ENCODE measurements around the gene RBM38. TPM values are rescaled to one million over a fixed set of nuclear protein-coding genes. Genes with fewer than 3 reads are reported as not detected.

The RBM38 gene
- total and polyA plus RNA-seq, 2 of the 4 experiments (the other 2 are of a cell fraction), result 5.2 to 11.9 TPM

GRCh38 chr20:57421253-57422220, 30.3 kb downstream of the RBM38 start:
- no peak overlapping the region for H3K4me2 ChIP-seq (ENCODE audit: low read depth, low read length)
- no peaks in the 10 kb centered on the region for H3K9me1 ChIP-seq (ENCODE audit: insufficient read depth, low read length)
- H4K91ac ChIP-seq (ENCODE audit: insufficient read depth, low read depth, low read length), result no peak overlapping the region
- no peak overlapping the region for H3K18ac ChIP-seq (ENCODE audit: low read depth, low read length)
- no peak overlapping the region for H2BK120ac ChIP-seq (ENCODE audit: low read depth, low read length)
- ATAC-seq (ENCODE audit: low read depth), result no peak
- ChIA-PET CTCF (no interaction called here), POLR2A (ENCODE audit: unreplicated experiment) (no interaction called here)
- no peak overlapping the region for H2BK5ac ChIP-seq (ENCODE audit: low read depth, low read length, poor library complexity, severe bottlenecking)
- no peak overlapping the region for H3K23ac ChIP-seq (ENCODE audit: low read depth, low read length)
- no peak overlapping the region for H2AFZ ChIP-seq (replicated peaks; ENCODE audit: low read length, poor library complexity)
- H3K4me3 ChIP-seq (ENCODE audit: insufficient read depth, low read depth, low read length), result no peak overlapping the region
- H3K27me3 ChIP-seq (ENCODE audit: control insufficient read depth, insufficient read depth, low read length), result peaks cover 23% of the 10 kb centered on the region; the same call in 1 of the 2 replicates
- H3K4ac ChIP-seq (ENCODE audit: low read depth, low read length), result no peak overlapping the region
- no peaks in the 10 kb centered on the region for H3K9me3 ChIP-seq (ENCODE audit: control insufficient read depth, insufficient read depth, low read length)
- no peak overlapping the region for H3K56ac ChIP-seq (ENCODE audit: extremely low read depth, insufficient read depth, low read length)
- H3K36me3 ChIP-seq (ENCODE audit: control insufficient read depth, insufficient read depth, low read length), result no peaks in the 10 kb centered on the region
- no TSS peak for BruUV-seq (replicated peaks)
- no peak overlapping the region for H3K9ac ChIP-seq (ENCODE audit: low read depth, low read length)
- in situ Hi-C loops (cut with MboI; ENCODE audit: low sequenced_read_pairs), result no loop called here
- no peak overlapping the region for H4K5ac ChIP-seq (ENCODE audit: low read depth, low read length)
- no peak overlapping the region for H2AK5ac ChIP-seq (ENCODE audit: low read depth, low read length)
- no peak overlapping the region for H2BK20ac ChIP-seq (ENCODE audit: low read depth, low read length)
- no peaks in the 10 kb centered on the region for H4K20me1 ChIP-seq (ENCODE audit: insufficient read depth, low read length)
- dilution Hi-C loops (cut with HindIII; ENCODE audit: low sequenced_read_pairs, unreplicated experiment), result no loop called here
- no peak overlapping the region for H2AK9ac ChIP-seq (replicated peaks; ENCODE audit: low read depth, low read length, poor library complexity)
- H4K8ac ChIP-seq (ENCODE audit: low read depth in 2 of 2, low read length in 2 of 2), result no peak overlapping the region
- no peak overlapping the region for H3K14ac ChIP-seq (replicated peaks; ENCODE audit: low read depth, low read length)
- no peaks in the 10 kb centered on the region for H3K4me1 ChIP-seq (ENCODE audit: control insufficient read depth, insufficient read depth, low read length)
- H3K79me1 ChIP-seq (ENCODE audit: low read depth in 1 of 2, low read length in 2 of 2), result no peaks in the 10 kb centered on the region
- no peak overlapping the region for H2BK15ac ChIP-seq (ENCODE audit: low read depth, low read length)
- intact Hi-C loops (cut with micrococcal nuclease), result no loop called here
- no peak overlapping the region for H3K27ac ChIP-seq (ENCODE audit: insufficient read depth, low read length)
- no peak for DNase-seq
- 82% methylated on average over 8 of the region's 26 CpGs; no CpG with 5 or more reads in 1 of the 2 experiments for WGBS, 2 experiments (ENCODE audit: extremely low coverage in 2 of 2, insufficient read length in 1 of 2)
- TF ChIP-seq USF2 (IDR thresholded peaks at IDR 0.05; ENCODE audit: low read depth, low read length) (no peak), RFX5 (IDR thresholded peaks at IDR 0.05; ENCODE audit: low read depth, low read length) (no peak), CTCF (conservative IDR thresholded peaks at IDR 0.05; ENCODE audit: low read depth, low read length) (no peak), FOS (IDR thresholded peaks at IDR 0.05; ENCODE audit: low read depth, low read length) (no peak), SMC3 (IDR thresholded peaks at IDR 0.05; ENCODE audit: low read depth, low read length) (no peak), RCOR1 (IDR thresholded peaks at IDR 0.05; ENCODE audit: insufficient replicate concordance, low read length) (no peak), BHLHE40 (IDR thresholded peaks at IDR 0.05; ENCODE audit: low read depth, low read length) (no peak), ELK1 (IDR thresholded peaks at IDR 0.05; ENCODE audit: borderline replicate concordance, low read depth, low read length) (no peak), POLR2A (IDR thresholded peaks at IDR 0.05; ENCODE audit: low read depth, low read length) (no peak), MXI1 (IDR thresholded peaks at IDR 0.05; ENCODE audit: borderline replicate concordance, low read depth, low read length) (no peak), CHD1 (IDR thresholded peaks at IDR 0.05; ENCODE audit: low read depth, low read length) (no peak), NFE2L2 (IDR thresholded peaks at IDR 0.05; ENCODE audit: low read depth, low read length) (no peak), MAFK (IDR thresholded peaks at IDR 0.05; ENCODE audit: low read depth, low read length) (no peak), CEBPB (IDR thresholded peaks at IDR 0.05; ENCODE audit: low read depth, low read length) (no peak), RAD21 (IDR thresholded peaks at IDR 0.05; ENCODE audit: low read length) (no peak)

All from IMR-90 (cell line).